ENCODE results near the gene SYNC. TPM values are rescaled to one million over a fixed set of nuclear protein-coding genes. Genes with fewer than 3 reads are reported as not detected.
A peak's percentile ranks its signal among the peaks of the same experiment; 100 is the strongest.

The SYNC gene
- total and polyA plus RNA-seq, 9 of the 15 experiments (the other 6 are each of a cell fraction or from before 2014, with no cell fraction given) = 0.49 to 1.1 (median 0.87) TPM

DNA sequence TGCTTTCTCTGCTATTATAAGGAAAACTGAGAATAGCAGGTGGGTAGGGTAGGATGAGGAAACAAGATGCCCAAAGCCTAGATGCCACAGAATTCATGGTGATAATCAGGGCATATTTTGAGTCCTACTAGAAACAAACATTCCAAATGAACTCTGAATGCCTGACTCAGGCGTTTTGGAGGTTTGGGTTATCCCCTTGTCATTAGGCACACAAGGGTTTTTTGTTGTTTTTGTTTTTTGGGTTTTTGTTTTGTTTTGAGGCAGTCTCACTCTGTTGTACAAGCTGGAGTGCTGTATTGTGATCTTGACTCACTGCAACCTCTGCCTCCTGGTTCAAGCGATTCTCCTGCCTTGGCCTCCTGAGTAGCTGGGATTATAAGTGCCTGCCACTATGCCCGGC is 19.2 kb downstream of the SYNC start (continued):
- TF ChIP-seq C11orf30 (IDR thresholded peaks at IDR 0.05; ENCODE audit: low read depth) = peak; percentile 52

DNA sequence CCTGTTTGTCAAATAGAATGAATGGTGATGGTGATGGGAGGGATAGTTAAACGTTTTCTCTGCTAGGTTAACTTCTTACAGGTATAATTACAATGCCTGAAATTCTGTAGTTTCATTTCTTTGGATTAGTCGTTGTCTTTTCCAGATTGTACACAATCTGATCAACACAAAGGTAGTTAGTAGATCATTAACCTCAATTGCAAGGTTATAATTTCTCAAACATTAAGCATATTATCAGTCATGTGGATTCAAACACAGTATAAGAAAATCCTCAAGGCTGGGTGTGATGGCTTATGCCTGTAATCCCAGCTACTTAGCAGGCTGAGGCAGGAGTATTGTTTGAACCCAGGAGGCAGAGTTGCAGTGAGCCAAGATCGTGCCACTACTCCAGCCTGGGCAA is 20.6 kb downstream of the SYNC start:
- Histone ChIP-seq H3K9ac (ENCODE audit: insufficient read depth in 1 of 2, low read depth in 2 of 2, low read length in 2 of 2) (no peak overlapping the region), H3K4me3 (no peak overlapping the region), H3K79me2 (ENCODE audit: control insufficient read depth, insufficient read depth, low read length) (no peaks in the 10 kb centered on the region), H3K9me3 (replicated peaks; ENCODE audit: control insufficient read depth, insufficient read depth, low read depth, low read length) (no peaks in the 10 kb centered on the region), H4K20me1 (replicated peaks; ENCODE audit: control insufficient read depth, insufficient read depth, low read length) (no peaks in the 10 kb centered on the region), H3K4me2 (ENCODE audit: insufficient read depth, low read length) (no peak overlapping the region), H3K27me3 (ENCODE audit: control insufficient read depth in 2 of 2, insufficient read depth in 2 of 2, low read length in 2 of 2) (no peaks in the 10 kb centered on the region), H3K4me1 (replicated peaks in 1 of 2; ENCODE audit: control insufficient read depth in 2 of 2, insufficient read depth in 2 of 2, low read length in 2 of 2) (no peaks in the 10 kb centered on the region), H2AFZ (ENCODE audit: low read depth, low read length) (no peak overlapping the region), H3K9me1 (ENCODE audit: control insufficient read depth, insufficient read depth, low read length) (no peaks in the 10 kb centered on the region), H3K27ac (ENCODE audit: extremely low read depth, low read depth, low read length) (no peak overlapping the region), H3K36me3 (ENCODE audit: control insufficient read depth, insufficient read depth, low read length) (peaks cover 90% of the 10 kb centered on the region)
- 68% methylated on average over 3 of the region's 3 CpGs for WGBS (ENCODE audit: insufficient coverage, low coverage, missing lambda C conversion rate)
- no peak for FAIRE-seq
- BruUV-seq (replicated peaks) = no TSS peak
- ChIA-PET CTCF (ENCODE audit: low intra/inter-chr PET ratio) (no interaction called here), POLR2A (no interaction called here)
- no peak for DNase-seq (ENCODE audit: extremely low read depth in 1 of 4, low spot score in 3 of 4)
- in situ Hi-C loops (cut with MboI) = no loop called here
- intact Hi-C loops (cut with micrococcal nuclease) = no loop called here
- no peak for ATAC-seq
- TF ChIP-seq CBX5 (IDR thresholded peaks at IDR 0.05; ENCODE audit: borderline replicate concordance, low read depth) (no peak), TRIM25 (IDR thresholded peaks at IDR 0.05; ENCODE audit: borderline replicate concordance) (no peak), TFAP4 (CRISPR knock-in tag; IDR thresholded peaks at IDR 0.05; ENCODE audit: borderline replicate concordance) (no peak), NCOA2 (IDR thresholded peaks at IDR 0.05; ENCODE audit: partially characterized antibody in 2 of 2) (no peak), MCM7 (IDR thresholded peaks at IDR 0.05) (no peak), ZNF347 (CRISPR knock-in tag; IDR thresholded peaks at IDR 0.05; ENCODE audit: low read depth) (no peak)
- TF ChIP-seq, protein P1, sequence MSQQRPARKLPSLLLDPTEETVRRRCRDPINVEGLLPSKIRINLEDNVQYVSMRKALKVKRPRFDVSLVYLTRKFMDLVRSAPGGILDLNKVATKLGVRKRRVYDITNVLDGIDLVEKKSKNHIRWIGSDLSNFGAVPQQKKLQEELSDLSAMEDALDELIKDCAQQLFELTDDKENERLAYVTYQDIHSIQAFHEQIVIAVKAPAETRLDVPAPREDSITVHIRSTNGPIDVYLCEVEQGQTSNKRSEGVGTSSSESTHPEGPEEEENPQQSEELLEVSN (IDR thresholded peaks at IDR 0.05; ENCODE audit: borderline replicate concordance in 1 of 2, extremely low read depth in 1 of 2, insufficient read depth in 1 of 2, insufficient read length in 1 of 2, low read depth in 1 of 2, low read length in 1 of 2, poor library complexity in 1 of 2, severe bottlenecking in 1 of 2) = no peak
- TF ChIP-seq, protein P2, sequence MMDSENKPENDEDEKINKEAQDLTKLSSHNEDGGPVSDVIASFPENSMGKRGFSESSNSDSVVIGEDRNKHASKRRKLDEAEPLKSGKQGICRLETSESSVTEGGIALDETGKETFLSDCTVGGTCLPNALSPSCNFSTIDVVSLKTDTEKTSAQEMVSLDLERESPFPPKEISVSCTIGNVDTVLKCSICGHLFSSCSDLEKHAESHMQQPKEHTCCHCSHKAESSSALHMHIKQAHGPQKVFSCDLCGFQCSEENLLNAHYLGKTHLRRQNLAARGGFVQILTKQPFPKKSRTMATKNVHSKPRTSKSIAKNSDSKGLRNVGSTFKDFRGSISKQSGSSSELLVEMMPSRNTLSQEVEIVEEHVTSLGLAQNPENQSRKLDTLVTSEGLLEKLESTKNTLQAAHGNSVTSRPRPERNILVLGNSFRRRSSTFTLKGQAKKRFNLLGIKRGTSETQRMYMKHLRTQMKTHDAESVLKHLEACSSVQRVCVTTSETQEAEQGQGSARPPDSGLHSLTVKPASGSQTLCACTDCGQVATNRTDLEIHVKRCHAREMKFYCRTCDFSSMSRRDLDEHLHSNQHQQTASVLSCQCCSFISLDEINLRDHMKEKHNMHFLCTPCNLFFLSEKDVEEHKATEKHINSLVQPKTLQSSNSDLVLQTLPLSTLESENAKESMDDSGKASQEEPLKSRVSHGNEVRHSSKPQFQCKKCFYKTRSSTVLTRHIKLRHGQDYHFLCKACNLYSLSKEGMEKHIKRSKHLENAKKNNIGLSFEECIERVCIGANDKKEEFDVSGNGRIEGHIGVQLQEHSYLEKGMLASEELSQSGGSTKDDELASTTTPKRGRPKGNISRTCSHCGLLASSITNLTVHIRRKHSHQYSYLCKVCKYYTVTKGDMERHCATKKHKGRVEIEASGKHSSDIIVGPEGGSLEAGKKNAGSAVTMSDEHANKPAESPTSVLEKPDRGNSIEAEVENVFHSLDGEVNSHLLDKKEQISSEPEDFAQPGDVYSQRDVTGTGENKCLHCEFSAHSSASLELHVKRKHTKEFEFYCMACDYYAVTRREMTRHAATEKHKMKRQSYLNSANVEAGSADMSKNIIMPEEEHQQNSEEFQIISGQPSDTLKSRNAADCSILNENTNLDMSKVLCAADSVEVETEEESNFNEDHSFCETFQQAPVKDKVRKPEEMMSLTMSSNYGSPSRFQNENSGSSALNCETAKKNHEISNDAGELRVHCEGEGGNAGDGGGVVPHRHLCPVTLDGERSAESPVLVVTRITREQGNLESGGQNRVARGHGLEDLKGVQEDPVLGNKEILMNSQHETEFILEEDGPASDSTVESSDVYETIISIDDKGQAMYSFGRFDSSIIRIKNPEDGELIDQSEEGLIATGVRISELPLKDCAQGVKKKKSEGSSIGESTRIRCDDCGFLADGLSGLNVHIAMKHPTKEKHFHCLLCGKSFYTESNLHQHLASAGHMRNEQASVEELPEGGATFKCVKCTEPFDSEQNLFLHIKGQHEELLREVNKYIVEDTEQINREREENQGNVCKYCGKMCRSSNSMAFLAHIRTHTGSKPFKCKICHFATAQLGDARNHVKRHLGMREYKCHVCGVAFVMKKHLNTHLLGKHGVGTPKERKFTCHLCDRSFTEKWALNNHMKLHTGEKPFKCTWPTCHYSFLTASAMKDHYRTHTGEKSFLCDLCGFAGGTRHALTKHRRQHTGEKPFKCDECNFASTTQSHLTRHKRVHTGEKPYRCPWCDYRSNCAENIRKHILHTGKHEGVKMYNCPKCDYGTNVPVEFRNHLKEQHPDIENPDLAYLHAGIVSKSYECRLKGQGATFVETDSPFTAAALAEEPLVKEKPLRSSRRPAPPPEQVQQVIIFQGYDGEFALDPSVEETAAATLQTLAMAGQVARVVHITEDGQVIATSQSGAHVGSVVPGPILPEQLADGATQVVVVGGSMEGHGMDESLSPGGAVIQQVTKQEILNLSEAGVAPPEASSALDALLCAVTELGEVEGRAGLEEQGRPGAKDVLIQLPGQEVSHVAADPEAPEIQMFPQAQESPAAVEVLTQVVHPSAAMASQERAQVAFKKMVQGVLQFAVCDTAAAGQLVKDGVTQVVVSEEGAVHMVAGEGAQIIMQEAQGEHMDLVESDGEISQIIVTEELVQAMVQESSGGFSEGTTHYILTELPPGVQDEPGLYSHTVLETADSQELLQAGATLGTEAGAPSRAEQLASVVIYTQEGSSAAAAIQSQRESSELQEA (IDR thresholded peaks at IDR 0.05; ENCODE audit: low read depth) = no peak

Data from K562 (cell line).